ENCODE data around the gene HPCA. TPM values are rescaled to one million over a fixed set of nuclear protein-coding genes. Genes with fewer than 3 reads are reported as not detected.

Gene HPCA
- total RNA-seq, 1 experiment from 2014 or later: 1.2 TPM

- DNase-seq (ENCODE audit: low read depth, low spot score): no peak
- Histone ChIP-seq H3K36me3 (ENCODE audit: control insufficient read depth, insufficient read depth, low read length) (no peaks in the 10 kb centered on the region; the same call in 1 of the 2 replicates), H3K27ac (ENCODE audit: low read length) (no peak overlapping the region), H3K4me1 (ENCODE audit: control insufficient read depth, insufficient read depth, low read length) (peaks cover 8% of the 10 kb centered on the region; the same call in 1 of the 2 replicates), H3K27me3 (ENCODE audit: control insufficient read depth, insufficient read depth, low read length) (no peaks in the 10 kb centered on the region), H3K9me3 (ENCODE audit: control insufficient read depth, insufficient read depth, low read depth, low read length) (no peaks in the 10 kb centered on the region), H3K4me3 (ENCODE audit: low read depth in 2 of 2, low read length in 2 of 2) (no peak overlapping the region)
- ChIA-PET CTCF (interaction anchor here (0.5 kb wide), 1 partner anchor 489 kb away, joined by 6 read pairs; no protein-coding TSS in a partner anchor), POLR2A (interaction anchor here (1.1 kb wide), 1 partner anchor 39 kb away, joined by 3 read pairs; no protein-coding TSS in a partner anchor)
- ATAC-seq: no peak
- no peak for TF ChIP-seq REST (IDR thresholded peaks at IDR 0.05; ENCODE audit: insufficient read depth in 1 of 2, low read depth in 2 of 2, low read length in 1 of 2)
- TF ChIP-seq SIN3A (IDR thresholded peaks at IDR 0.05; ENCODE audit: borderline replicate concordance, insufficient read depth, low read depth, low read length): no peak
- no peak for TF ChIP-seq CTCF (IDR thresholded peaks at IDR 0.05)
- TF ChIP-seq POLR2AphosphoS5 (IDR thresholded peaks at IDR 0.05; ENCODE audit: low read depth, low read length): no peak
- no peak for TF ChIP-seq TCF7L2 (IDR thresholded peaks at IDR 0.05; ENCODE audit: low read depth, low read length)
- intact Hi-C loops (cut with micrococcal nuclease; ENCODE audit: unreplicated experiment): no loop called here
- in situ Hi-C loops (cut with HindIII; ENCODE audit: low pct_unique_long_range_greater_than_20kb, low sequenced_read_pairs): no loop called here
- BruUV-seq (replicated peaks): no TSS peak
Measured at GRCh38 chr1:32895325-32896215, 9.3 kb downstream of the HPCA start.

GRCh38 chr1:32896451-32896850, 10.2 kb downstream of the HPCA start:
- TF ChIP-seq TCF7L2 (IDR thresholded peaks at IDR 0.05; ENCODE audit: low read depth, low read length): no peak
- no peak for TF ChIP-seq REST (IDR thresholded peaks at IDR 0.05; ENCODE audit: insufficient read depth in 1 of 2, low read depth in 2 of 2, low read length in 1 of 2)
- no peak for TF ChIP-seq CTCF (IDR thresholded peaks at IDR 0.05)
- TF ChIP-seq SIN3A (IDR thresholded peaks at IDR 0.05; ENCODE audit: borderline replicate concordance, insufficient read depth, low read depth, low read length): no peak
- no peak for TF ChIP-seq POLR2AphosphoS5 (IDR thresholded peaks at IDR 0.05; ENCODE audit: low read depth, low read length)
- H3K9me3 ChIP-seq (ENCODE audit: control insufficient read depth, insufficient read depth, low read depth, low read length): no peaks in the 10 kb centered on the region
- DNase-seq (ENCODE audit: low read depth, low spot score) (no peak), ATAC-seq (no peak)
- no peaks in the 10 kb centered on the region for H3K27me3 ChIP-seq (ENCODE audit: control insufficient read depth, insufficient read depth, low read length)
- peaks cover 9% of the 10 kb centered on the region; the same call in 1 of the 2 replicates for H3K4me1 ChIP-seq (ENCODE audit: control insufficient read depth, insufficient read depth, low read length)
- no TSS peak for BruUV-seq (replicated peaks)
- H3K27ac ChIP-seq (ENCODE audit: low read length): no peak overlapping the region
- H3K4me3 ChIP-seq (ENCODE audit: low read depth in 2 of 2, low read length in 2 of 2): no peak overlapping the region
- POLR2A ChIA-PET: no interaction called here
- no peaks in the 10 kb centered on the region; the same call in 1 of the 2 replicates for H3K36me3 ChIP-seq (ENCODE audit: control insufficient read depth, insufficient read depth, low read length)
- CTCF ChIA-PET: no interaction called here
- intact Hi-C loops (cut with micrococcal nuclease; ENCODE audit: unreplicated experiment): no loop called here
- in situ Hi-C loops (cut with HindIII; ENCODE audit: low pct_unique_long_range_greater_than_20kb, low sequenced_read_pairs): no loop called here
